SK-N-SH treated with all-trans-retinoic acid at 6 μM for 48 hours (cell line): ENCODE results near the gene SEC16A.

ENCODE experiments used
- BACH2 ChIP-seq: fragments of 250-450 bp; sonication (Bioruptor Pico); IDR thresholded peaks from 2 replicates; pipeline ENCODE4 v1.9.0; 2021; ENCODE audit warnings: mild to moderate bottlenecking, borderline replicate concordance
- PATZ1 ChIP-seq: fragments of 250-450 bp; sonication (Bioruptor Pico); IDR thresholded peaks from 2 replicates; pipeline ENCODE4 v1.8.0; 2020; ENCODE audit warnings: mild to moderate bottlenecking, moderate library complexity, borderline replicate concordance
- ZC3H10 ChIP-seq: fragments of 250-450 bp; sonication (Bioruptor Pico); IDR thresholded peaks from 2 replicates; pipeline ENCODE4 v1.5.1; 2021; ENCODE audit warnings: mild to moderate bottlenecking, moderate library complexity
- ZFP30 ChIP-seq: fragments of 450-650 bp; formaldehyde crosslinking; IDR thresholded peaks from 2 replicates; pipeline ENCODE4 v1.5.0; 2022; ENCODE audit warnings: mild to moderate bottlenecking, moderate library complexity
- ZNF8 ChIP-seq: fragments of 450-650 bp; formaldehyde crosslinking; IDR thresholded peaks from 2 replicates; pipeline ENCODE4 v1.5.0; 2020; ENCODE audit warnings: mild to moderate bottlenecking, moderate library complexity

DNA sequence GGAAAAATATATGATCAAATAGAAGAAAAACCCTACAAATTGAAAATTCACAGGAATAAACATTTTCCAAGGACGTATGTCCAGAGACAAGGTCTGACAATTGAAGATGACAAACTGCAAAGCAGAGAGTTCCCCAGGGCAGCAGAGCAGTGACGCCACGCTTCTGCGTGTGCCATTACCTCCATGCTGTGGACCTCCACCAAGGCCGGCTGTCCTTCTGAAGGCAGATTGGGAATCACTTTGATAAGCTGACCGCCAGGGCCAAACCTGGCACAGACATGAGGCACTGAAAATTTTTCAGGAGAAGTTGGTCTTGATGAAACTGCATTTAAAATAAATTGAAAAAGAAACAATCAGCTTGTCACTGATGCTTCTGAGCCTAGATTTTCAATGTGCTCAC is 18.6 kb downstream of the SEC16A start:
- TF ChIP-seq PATZ1 (CRISPR knock-in tag) (no peak), BACH2 (CRISPR knock-in tag) (no peak), ZNF8 (CRISPR knock-in tag) (no peak), ZC3H10 (CRISPR knock-in tag) (no peak), ZFP30 (no peak)
